ENCODE measurements around the gene POMC.
A peak's percentile ranks its signal among the peaks of the same experiment; 100 is the strongest.

The POMC gene

DNA sequence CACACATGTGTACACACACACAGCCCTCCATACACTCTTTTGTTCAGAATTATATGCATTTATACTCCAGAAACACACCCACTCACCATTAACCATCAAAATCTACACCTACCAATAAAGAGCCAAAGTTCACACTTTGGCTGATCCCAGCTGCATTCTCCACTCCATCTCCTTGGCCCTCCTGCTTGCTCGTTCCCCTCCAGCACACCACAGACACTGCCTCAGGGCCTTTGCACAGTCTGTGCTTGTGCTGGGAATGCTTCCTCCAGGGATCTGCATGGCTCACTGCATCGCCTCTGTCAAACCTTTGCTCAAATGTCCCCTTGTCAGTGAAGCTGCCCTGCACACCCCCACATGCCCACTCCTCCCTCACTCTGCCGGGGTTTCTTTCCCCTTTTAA, 46.0 kb downstream of the POMC start:
- Histone ChIP-seq H3K27ac (replicated peaks; ENCODE audit: low read length) (no peak overlapping the region), H3K14ac (ENCODE audit: low read length) (no peak overlapping the region), H3K4me1 (ENCODE audit: control insufficient read depth in 2 of 2, insufficient read depth in 1 of 2, low read depth in 1 of 2, low read length in 2 of 2) (no peaks in the 10 kb centered on the region), H2AFZ (ENCODE audit: low read length) (no peak overlapping the region), H3K79me1 (ENCODE audit: low read depth, low read length) (no peaks in the 10 kb centered on the region), H3K9me3 (replicated peaks in 1 of 2; ENCODE audit: control insufficient read depth in 2 of 2, insufficient read depth in 1 of 2, low read depth in 1 of 2, low read length in 2 of 2) (no peaks in the 10 kb centered on the region), H4K8ac (ENCODE audit: low read depth, low read length) (no peak overlapping the region), H3K18ac (ENCODE audit: low read length) (no peak overlapping the region), H3K23ac (ENCODE audit: low read depth, low read length, poor library complexity) (no peak overlapping the region), H2BK15ac (ENCODE audit: low read length) (no peak overlapping the region), H3K27me3 (ENCODE audit: control insufficient read depth in 3 of 3, insufficient read depth in 3 of 3, low read depth in 1 of 3, low read length in 3 of 3) (no peaks in the 10 kb centered on the region), H3K36me3 (replicated peaks in 1 of 2; ENCODE audit: control insufficient read depth in 2 of 2, insufficient read depth in 2 of 2, low read length in 2 of 2) (peaks cover 13 to 22% of the 10 kb centered on the region in 2 donors), H2BK5ac (ENCODE audit: low read length) (no peak overlapping the region), H3K4ac (ENCODE audit: low read length) (no peak overlapping the region), H3K4me3 (ENCODE audit: low read length in 2 of 2) (no peak overlapping the region), H2AK5ac (ENCODE audit: low read depth, low read length) (no peak overlapping the region), H4K91ac (ENCODE audit: low read depth, low read length, poor library complexity) (no peak overlapping the region), H3K9ac (ENCODE audit: low read depth, low read length, poor library complexity) (no peak overlapping the region), H2BK120ac (ENCODE audit: low read depth, low read length) (no peak overlapping the region), H3K4me2 (ENCODE audit: insufficient read depth, low read length, poor library complexity, severe bottlenecking) (no peak overlapping the region), H2BK12ac (ENCODE audit: low read length) (no peak overlapping the region)
- no CpG with 5 or more reads among the region's 3 CpGs for WGBS, 2 donors (ENCODE audit: extremely low coverage in 2 of 2, insufficient read length in 2 of 2, insufficient replicate concordance in 1 of 2)
- DNase-seq (ENCODE audit: low spot score): no peak

DNA sequence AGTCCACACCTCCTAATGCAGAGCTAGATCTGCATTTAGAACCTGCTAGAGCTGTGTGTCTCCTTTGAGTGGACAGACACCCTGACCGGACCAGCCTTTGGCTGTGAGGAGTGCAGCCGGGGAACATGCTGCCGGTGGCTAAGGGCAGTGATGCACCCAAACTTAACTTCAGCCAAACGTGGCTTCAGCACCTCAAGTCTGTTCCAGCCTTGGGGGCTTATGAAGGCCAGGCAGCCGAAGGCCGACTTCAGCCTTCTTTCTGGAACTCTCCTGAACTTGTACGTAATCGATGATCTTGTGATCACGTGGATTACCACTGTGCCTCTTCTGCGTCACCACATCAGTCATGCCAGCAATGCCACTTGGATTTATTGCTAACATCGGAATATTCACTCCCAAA, 49.1 kb downstream of the POMC start:
- H2AK5ac ChIP-seq (ENCODE audit: low read depth, low read length): no peak overlapping the region
- no peak overlapping the region for H2BK5ac ChIP-seq (ENCODE audit: low read length)
- no peak overlapping the region for H4K91ac ChIP-seq (ENCODE audit: low read depth, low read length, poor library complexity)
- H3K18ac ChIP-seq (ENCODE audit: low read length): no peak overlapping the region
- no peaks in the 10 kb centered on the region for H3K79me1 ChIP-seq (ENCODE audit: low read depth, low read length)
- H2BK12ac ChIP-seq (ENCODE audit: low read length): no peak overlapping the region
- H3K23ac ChIP-seq (ENCODE audit: low read depth, low read length, poor library complexity): no peak overlapping the region
- H3K4ac ChIP-seq (ENCODE audit: low read length): no peak overlapping the region
- no CpG with 5 or more reads among the region's 11 CpGs for WGBS, 2 donors (ENCODE audit: extremely low coverage in 2 of 2, insufficient read length in 2 of 2, insufficient replicate concordance in 1 of 2)
- no peaks in the 10 kb centered on the region for H3K27me3 ChIP-seq (ENCODE audit: control insufficient read depth in 3 of 3, insufficient read depth in 3 of 3, low read depth in 1 of 3, low read length in 3 of 3)
- H3K9me3 ChIP-seq (replicated peaks in 1 of 2; ENCODE audit: control insufficient read depth in 2 of 2, insufficient read depth in 1 of 2, low read depth in 1 of 2, low read length in 2 of 2): peaks cover 0 to 2% of the 10 kb centered on the region in 2 donors
- H2BK15ac ChIP-seq (ENCODE audit: low read length): no peak overlapping the region
- no peak overlapping the region for H3K27ac ChIP-seq (replicated peaks; ENCODE audit: low read length)
- H3K9ac ChIP-seq (ENCODE audit: low read depth, low read length, poor library complexity): no peak overlapping the region
- H3K36me3 ChIP-seq (replicated peaks in 1 of 2; ENCODE audit: control insufficient read depth in 2 of 2, insufficient read depth in 2 of 2, low read length in 2 of 2): peaks cover 13 to 22% of the 10 kb centered on the region in 2 donors
- H3K4me3 ChIP-seq (ENCODE audit: low read length in 2 of 2): no peak overlapping the region
- no peaks in the 10 kb centered on the region for H3K4me1 ChIP-seq (ENCODE audit: control insufficient read depth in 2 of 2, insufficient read depth in 1 of 2, low read depth in 1 of 2, low read length in 2 of 2)
- no peak overlapping the region for H3K14ac ChIP-seq (ENCODE audit: low read length)
- H2AFZ ChIP-seq (ENCODE audit: low read length): no peak overlapping the region
- H4K8ac ChIP-seq (ENCODE audit: low read depth, low read length): no peak overlapping the region
- no peak overlapping the region for H2BK120ac ChIP-seq (ENCODE audit: low read depth, low read length)
- DNase-seq (ENCODE audit: low spot score): no peak
- H3K4me2 ChIP-seq (ENCODE audit: insufficient read depth, low read length, poor library complexity, severe bottlenecking): no peak overlapping the region

GRCh38 chr2:25116956-25117355, 51.4 kb downstream of the POMC start:
- H2BK15ac ChIP-seq (ENCODE audit: low read length): no peak overlapping the region
- H3K4ac ChIP-seq (ENCODE audit: low read length): no peak overlapping the region
- no peak overlapping the region for H3K4me3 ChIP-seq (ENCODE audit: low read length in 2 of 2)
- no peak overlapping the region for H3K4me2 ChIP-seq (ENCODE audit: insufficient read depth, low read length, poor library complexity, severe bottlenecking)
- H3K4me1 ChIP-seq (ENCODE audit: control insufficient read depth in 2 of 2, insufficient read depth in 1 of 2, low read depth in 1 of 2, low read length in 2 of 2): no peaks in the 10 kb centered on the region
- no peak overlapping the region for H3K9ac ChIP-seq (ENCODE audit: low read depth, low read length, poor library complexity)
- H3K23ac ChIP-seq (ENCODE audit: low read depth, low read length, poor library complexity): peak overlapping the region; percentile 45
- H4K91ac ChIP-seq (ENCODE audit: low read depth, low read length, poor library complexity): no peak overlapping the region
- peak overlapping the region; percentile 15 for H3K18ac ChIP-seq (ENCODE audit: low read length)
- H2BK120ac ChIP-seq (ENCODE audit: low read depth, low read length): no peak overlapping the region
- no peak overlapping the region for H2BK12ac ChIP-seq (ENCODE audit: low read length)
- no peak overlapping the region for H3K14ac ChIP-seq (ENCODE audit: low read length)
- H4K8ac ChIP-seq (ENCODE audit: low read depth, low read length): no peak overlapping the region
- H3K36me3 ChIP-seq (replicated peaks in 1 of 2; ENCODE audit: control insufficient read depth in 2 of 2, insufficient read depth in 2 of 2, low read length in 2 of 2): peaks cover 2 to 7% of the 10 kb centered on the region in 2 donors
- peaks cover 0 to 2% of the 10 kb centered on the region in 2 donors for H3K9me3 ChIP-seq (replicated peaks in 1 of 2; ENCODE audit: control insufficient read depth in 2 of 2, insufficient read depth in 1 of 2, low read depth in 1 of 2, low read length in 2 of 2)
- DNase-seq (ENCODE audit: low spot score): no peak
- no peak overlapping the region for H2BK5ac ChIP-seq (ENCODE audit: low read length)
- H3K27me3 ChIP-seq (ENCODE audit: control insufficient read depth in 3 of 3, insufficient read depth in 3 of 3, low read depth in 1 of 3, low read length in 3 of 3): no peaks in the 10 kb centered on the region
- no peak overlapping the region for H3K27ac ChIP-seq (replicated peaks; ENCODE audit: low read length)
- H3K79me1 ChIP-seq (ENCODE audit: low read depth, low read length): no peaks in the 10 kb centered on the region
- no CpG with 5 or more reads among the region's 13 CpGs for WGBS, 2 donors (ENCODE audit: extremely low coverage in 2 of 2, insufficient read length in 2 of 2, insufficient replicate concordance in 1 of 2)
- H2AK5ac ChIP-seq (ENCODE audit: low read depth, low read length): no peak overlapping the region
- no peak overlapping the region for H2AFZ ChIP-seq (ENCODE audit: low read length)

- Histone ChIP-seq H3K4me2 (ENCODE audit: insufficient read depth, low read length, poor library complexity, severe bottlenecking) (no peak overlapping the region), H2BK15ac (ENCODE audit: low read length) (no peak overlapping the region), H4K8ac (ENCODE audit: low read depth, low read length) (no peak overlapping the region), H2BK5ac (ENCODE audit: low read length) (no peak overlapping the region), H3K18ac (ENCODE audit: low read length) (no peak overlapping the region), H3K4me1 (ENCODE audit: control insufficient read depth in 2 of 2, insufficient read depth in 1 of 2, low read depth in 1 of 2, low read length in 2 of 2) (no peaks in the 10 kb centered on the region), H3K9ac (ENCODE audit: low read depth, low read length, poor library complexity) (no peak overlapping the region), H2AK5ac (ENCODE audit: low read depth, low read length) (no peak overlapping the region), H3K23ac (ENCODE audit: low read depth, low read length, poor library complexity) (no peak overlapping the region), H3K14ac (ENCODE audit: low read length) (no peak overlapping the region), H3K4ac (ENCODE audit: low read length) (no peak overlapping the region), H3K36me3 (replicated peaks in 1 of 2; ENCODE audit: control insufficient read depth in 2 of 2, insufficient read depth in 2 of 2, low read length in 2 of 2) (peaks cover 0 to 9% of the 10 kb centered on the region in 2 donors), H3K27me3 (ENCODE audit: control insufficient read depth in 3 of 3, insufficient read depth in 3 of 3, low read depth in 1 of 3, low read length in 3 of 3) (no peaks in the 10 kb centered on the region), H3K4me3 (ENCODE audit: low read length in 2 of 2) (no peak overlapping the region), H3K9me3 (replicated peaks in 1 of 2; ENCODE audit: control insufficient read depth in 2 of 2, insufficient read depth in 1 of 2, low read depth in 1 of 2, low read length in 2 of 2) (peaks cover 0 to 2% of the 10 kb centered on the region in 2 donors), H4K91ac (ENCODE audit: low read depth, low read length, poor library complexity) (no peak overlapping the region), H2BK120ac (ENCODE audit: low read depth, low read length) (no peak overlapping the region), H3K27ac (replicated peaks; ENCODE audit: low read length) (no peak overlapping the region), H2BK12ac (ENCODE audit: low read length) (no peak overlapping the region), H3K79me1 (ENCODE audit: low read depth, low read length) (no peaks in the 10 kb centered on the region), H2AFZ (ENCODE audit: low read length) (no peak overlapping the region)
- no peak for DNase-seq (ENCODE audit: low spot score)
- WGBS, 2 donors (ENCODE audit: extremely low coverage in 2 of 2, insufficient read length in 2 of 2, insufficient replicate concordance in 1 of 2): no CpG with 5 or more reads among the region's 4 CpGs
Measured at GRCh38 chr2:25115902-25116301, 52.5 kb downstream of the POMC start.

All from neuronal stem cell (in vitro differentiated cells).